Tibial artery (tissue), 4 donors: ENCODE data around the gene COL4A5.
A peak's percentile ranks its signal among the peaks of the same experiment; 100 is the strongest.
"Not testable (repeated sequence)": the region's sequence is repeated elsewhere in the genome, so short reads cannot be mapped to it uniquely, and the experiment has no call there.

ENCODE experiments used
- DNase-seq, 2 donors: peaks; one replicate each; pipeline ENCODE4 v3.0.0-alpha.2; 2019
- H3K27ac ChIP-seq, 2 donors: fragments of 200-600 bp; sonication (generic) in 1 of 2; 1 replicate in 1 of 2; 2 replicates in 1 of 2; pipeline ENCODE4 v1.5.1; 2018 to 2019; ENCODE audit warnings: mild to moderate bottlenecking in 1 of 2
- H3K27me3 ChIP-seq, 2 donors: fragments of 200-600 bp; sonication (generic) in 1 of 2; one replicate each; pipeline versions ENCODE4 v1.5.1 to v1.6.0; 2016 to 2019
- H3K36me3 ChIP-seq, 3 donors: fragments of 200-600 bp; sonication (generic) in 2 of 3; one replicate each; pipeline ENCODE4 v1.5.1; 2016 to 2019; ENCODE audit warnings: mild to moderate bottlenecking in 2 of 3
- H3K4me1 ChIP-seq, 4 donors: fragments of 200-600 bp; sonication (generic) in 2 of 4; 1 replicate in 3 of 4; 2 replicates in 1 of 4; pipeline ENCODE4 v1.5.1; 2016 to 2019
- H3K4me3 ChIP-seq, 2 donors: fragments of 200-600 bp; sonication (generic) in 1 of 2; 1 replicate in 1 of 2; 2 replicates in 1 of 2; pipeline ENCODE4 v1.5.1; 2018 to 2019; ENCODE audit warnings: mild to moderate bottlenecking in 2 of 2
- H3K9me3 ChIP-seq, 3 donors: fragments of 200-600 bp; sonication (generic) in 1 of 3; one replicate each; pipeline ENCODE4 v1.5.1; 2016 to 2019
- CTCF ChIP-seq, 2 experiments: fragments of 200-600 bp in 1 of 2; fragments of 450-650 bp in 1 of 2; IDR thresholded peaks; one replicate each; pipeline ENCODE4 v1.5.1; 2017 to 2019; ENCODE audit warnings: antibody characterized with exemption in 2 of 2, mild to moderate bottlenecking in 1 of 2, moderate library complexity in 1 of 2
- intact Hi-C: fragments of 100-400 bp; cut with DNase I; formaldehyde crosslinking; loops from one replicate; pipeline ENCODE4 v1.15.0; 2023; ENCODE audit warnings: low total_unique reads

COL4A5 gene

GRCh38 chrX:108439426-108439942, at the start of gene COL4A5:
Gene COL4A5 (plus strand): TSS chrX:108439838. CDS start chrX:108440126, 288 bp downstream.
- H3K4me3 ChIP-seq, result peak within 1 kb of the TSS; percentile 62
- H3K27ac ChIP-seq, result peak within 1 kb of the TSS; percentile 79 to 83
- H3K9me3 ChIP-seq, result peaks cover 0 to 4% (median 0%) of the 10 kb centered on the region in 3 donors
- H3K36me3 ChIP-seq, result no peaks in the 10 kb centered on the region
- intact Hi-C loops, result no loop called here
- no peaks in the 10 kb centered on the region for H3K27me3 ChIP-seq
- H3K4me1 ChIP-seq, result peaks cover 0 to 4% (median 0%) of the 10 kb centered on the region in 4 donors
- peak; percentile 26 to 80 for DNase-seq
- no peak for TF ChIP-seq CTCF (IDR thresholded peaks at IDR 0.05)

GRCh38 chrX:108390976-108391717, 48.5 kb upstream of the COL4A5 start:
- H3K27ac ChIP-seq, H3K9me3 ChIP-seq, DNase-seq, H3K36me3 ChIP-seq, H3K4me1 ChIP-seq, H3K4me3 ChIP-seq, H3K27me3 ChIP-seq, intact Hi-C loops: not testable (repeated sequence)

GRCh38 chrX:108396188-108396891, 43.3 kb upstream of the COL4A5 start:
- no peak for TF ChIP-seq CTCF (IDR thresholded peaks at IDR 0.05)
- no peaks in the 10 kb centered on the region for H3K27me3 ChIP-seq
- H3K36me3 ChIP-seq, result no peaks in the 10 kb centered on the region
- H3K9me3 ChIP-seq, result no peaks in the 10 kb centered on the region
- intact Hi-C loops, result no loop called here
- H3K4me3 ChIP-seq, result no peak overlapping the region
- DNase-seq, result no peak
- no peak overlapping the region for H3K27ac ChIP-seq
- H3K4me1 ChIP-seq, result peaks cover 0 to 9% (median 0%) of the 10 kb centered on the region in 4 donors

GRCh38 chrX:108396986-108397385, 42.7 kb upstream of the COL4A5 start:
- Histone ChIP-seq H3K9me3 (no peaks in the 10 kb centered on the region), H3K27ac (no peak overlapping the region), H3K4me3 (no peak overlapping the region), H3K4me1 (peaks cover 0 to 9% (median 0%) of the 10 kb centered on the region in 4 donors), H3K36me3 (no peaks in the 10 kb centered on the region), H3K27me3 (no peaks in the 10 kb centered on the region)
- DNase-seq, result no peak
- no peak for TF ChIP-seq CTCF (IDR thresholded peaks at IDR 0.05)
- intact Hi-C loops, result no loop called here

GRCh38 chrX:108397627-108398391, 41.8 kb upstream of the COL4A5 start:
- H3K27me3 ChIP-seq, result no peaks in the 10 kb centered on the region
- H3K9me3 ChIP-seq, result no peaks in the 10 kb centered on the region
- peaks cover 0 to 9% (median 0%) of the 10 kb centered on the region in 4 donors for H3K4me1 ChIP-seq
- no peaks in the 10 kb centered on the region for H3K36me3 ChIP-seq
- intact Hi-C loops, result no loop called here
- no peak for DNase-seq
- no peak for TF ChIP-seq CTCF (IDR thresholded peaks at IDR 0.05)
- H3K4me3 ChIP-seq, result no peak overlapping the region
- H3K27ac ChIP-seq, result no peak overlapping the region
